HG03521 (cell line): Measurements from ENCODE around the gene GNLY.
"Not testable (repeated sequence)": the region's sequence is repeated elsewhere in the genome, so short reads cannot be mapped to it uniquely, and the experiment has no call there.

ENCODE experiments used
- ATAC-seq: cut with Tn5 transposase; IDR thresholded peaks from one replicate; pipeline ENCODE4 v1.9.1; 2021; ENCODE audit warnings: mild to moderate bottlenecking, moderate library complexity; ENCODE audit not compliant: unreplicated experiment

The GNLY gene

GRCh38 chr2:85663594-85664565 is 30.3 kb upstream of the GNLY start:
- ATAC-seq, result no peak

- no peak for ATAC-seq
These were observed 28.8 kb upstream of the GNLY start for GRCh38 chr2:85665264-85665937.

GRCh38 chr2:85666016-85666415 is 28.1 kb upstream of the GNLY start:
- ATAC-seq, result no peak

GRCh38 chr2:85666435-85667316 is 27.5 kb upstream of the GNLY start:
- ATAC-seq, result no peak

GRCh38 chr2:85667561-85668008 is 26.6 kb upstream of the GNLY start:
- ATAC-seq, result no peak

DNA sequence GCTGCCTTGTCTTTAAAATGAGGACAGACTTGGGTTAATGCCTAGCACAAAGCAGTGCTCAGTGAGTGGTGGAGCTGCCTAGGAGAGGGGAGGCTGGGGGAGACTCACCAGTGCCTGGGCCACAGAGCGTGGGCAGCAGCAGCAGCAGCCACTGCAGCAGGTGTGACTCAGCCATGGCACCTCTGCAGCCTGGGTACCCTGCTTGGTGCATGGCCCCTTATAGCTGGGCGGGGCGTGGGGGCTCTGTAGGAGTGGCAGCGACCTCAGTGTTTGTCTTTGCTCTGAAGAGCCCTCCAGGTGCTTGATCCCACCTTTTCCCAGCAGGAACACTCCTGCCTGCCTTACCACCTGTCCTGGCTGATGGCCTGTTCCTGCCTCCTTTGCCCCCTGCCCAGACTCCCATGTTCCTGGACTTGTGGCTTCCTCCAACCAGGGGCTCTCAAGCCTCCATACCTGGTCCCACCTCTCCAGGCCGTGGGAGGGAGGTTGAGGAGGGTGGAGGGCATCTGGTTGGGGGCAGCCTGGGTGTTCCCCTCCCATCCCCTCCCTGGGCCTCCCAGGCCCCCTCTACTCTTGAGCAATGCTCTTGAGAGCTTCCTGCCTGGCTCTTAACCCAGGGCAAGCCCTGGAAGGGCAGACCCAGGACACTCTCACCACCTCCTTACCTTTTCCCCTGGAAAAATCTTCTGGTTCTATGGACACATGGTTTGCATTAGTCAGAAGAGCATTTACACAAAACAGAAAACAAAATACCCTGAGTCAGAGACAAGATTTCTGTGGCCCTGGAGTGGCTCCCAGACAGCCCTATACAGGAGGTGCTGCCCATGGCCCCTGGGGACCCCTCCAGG is 25.9 kb upstream of the GNLY start, which contains the start of gene SFTPB:
TSS of gene SFTPB (minus strand) at position 191 of the 848 bp plus-strand sequence. CDS start at position 175, 16 bp downstream.
- ATAC-seq, result no peak

- ATAC-seq, result no peak
These were observed 25.4 kb upstream of the GNLY start for GRCh38 chr2:85668857-85669142.

GRCh38 chr2:85669549-85669948 is 24.6 kb upstream of the GNLY start:
- ATAC-seq, result no peak

DNA sequence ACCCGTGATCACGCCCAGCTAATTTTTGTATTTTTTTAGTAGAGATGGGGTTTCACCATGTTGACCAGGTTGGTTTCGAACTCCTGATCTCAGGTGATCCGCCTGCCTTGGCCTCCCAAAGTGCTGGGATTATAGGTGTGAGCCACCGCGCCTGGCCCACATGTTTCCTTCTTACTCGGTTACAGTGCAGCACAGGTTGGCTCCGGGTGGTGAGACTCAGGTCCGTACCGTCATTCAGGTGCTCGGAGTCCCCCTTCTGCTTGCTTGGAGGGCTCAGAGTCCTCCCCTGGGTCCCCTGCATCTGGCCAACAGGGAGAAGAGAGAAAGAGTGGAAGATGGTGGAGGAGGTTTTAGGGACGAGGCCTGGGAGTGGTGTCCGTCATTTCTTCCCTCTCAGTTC is 23.7 kb upstream of the GNLY start:
- ATAC-seq, result not testable (repeated sequence)

DNA sequence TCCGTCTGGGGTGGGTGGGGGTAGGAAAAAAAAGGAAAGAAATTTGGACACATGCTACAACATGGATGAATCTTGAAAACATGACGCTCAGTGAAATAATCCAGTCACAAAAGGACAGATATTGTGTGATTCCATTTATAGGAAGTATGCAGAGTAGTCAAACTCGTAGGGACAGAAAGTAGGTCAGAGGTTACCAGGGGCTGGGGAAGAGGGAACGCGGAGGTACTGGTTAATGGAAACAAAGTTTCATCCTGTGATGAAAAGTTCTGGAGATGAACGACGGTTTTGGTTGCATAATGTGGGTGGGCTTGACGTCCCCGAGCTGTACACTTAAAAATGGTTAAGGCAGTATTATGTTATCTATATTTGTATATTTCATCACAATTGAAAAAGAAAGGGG is 21.7 kb upstream of the GNLY start:
- no peak for ATAC-seq

DNA sequence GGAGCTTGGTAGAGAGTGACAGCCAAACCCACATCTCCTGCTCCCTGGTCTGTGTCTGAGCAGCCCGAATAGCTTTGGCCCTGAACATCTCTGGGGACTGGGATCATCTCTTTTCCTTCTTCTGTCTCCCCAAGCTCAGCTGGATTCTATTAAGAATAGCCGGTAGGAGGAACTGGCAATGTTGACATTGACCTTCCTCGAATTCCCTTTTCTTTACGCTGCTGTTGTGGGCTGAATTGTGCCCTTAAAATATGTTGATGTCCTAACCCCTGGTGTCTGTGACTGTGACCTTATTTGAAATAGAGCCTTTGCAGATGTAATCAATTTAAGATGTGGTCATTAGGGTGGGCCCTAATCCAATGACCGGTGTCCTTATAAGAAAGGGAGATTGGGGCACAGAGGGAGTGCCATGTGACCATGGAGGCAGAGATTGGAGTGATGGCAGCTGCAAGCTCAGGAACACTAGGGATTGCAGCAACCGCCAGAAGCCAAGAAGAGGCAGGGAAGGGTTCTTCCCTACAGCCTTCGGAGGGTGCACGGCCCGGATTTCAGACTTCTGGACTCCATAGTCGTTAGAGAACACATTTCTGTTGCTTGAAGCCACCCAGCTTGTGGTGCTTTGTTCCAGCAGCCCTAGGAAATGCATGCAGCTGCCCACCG is 20.3 kb upstream of the GNLY start:
- ATAC-seq, result no peak

DNA sequence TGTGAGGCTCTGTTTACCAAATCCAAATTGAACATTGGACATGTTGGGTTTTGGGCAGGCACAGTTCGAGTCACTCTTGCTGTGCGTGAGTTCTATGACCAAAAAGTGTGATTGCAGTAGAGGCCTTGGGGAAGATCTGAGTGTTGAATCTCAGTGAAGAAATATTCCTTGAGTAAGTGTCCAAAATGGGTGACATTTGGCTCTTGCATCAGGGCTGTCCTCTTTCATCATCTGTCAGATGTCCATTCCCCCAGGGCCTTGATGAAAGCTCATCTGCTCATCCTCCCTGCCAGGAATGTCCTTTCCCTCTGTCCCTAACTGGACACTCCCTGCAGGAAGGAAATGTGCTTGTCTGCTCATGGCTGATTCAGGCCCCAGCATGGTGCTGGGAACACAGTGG is 19.7 kb upstream of the GNLY start:
- no peak for ATAC-seq

DNA sequence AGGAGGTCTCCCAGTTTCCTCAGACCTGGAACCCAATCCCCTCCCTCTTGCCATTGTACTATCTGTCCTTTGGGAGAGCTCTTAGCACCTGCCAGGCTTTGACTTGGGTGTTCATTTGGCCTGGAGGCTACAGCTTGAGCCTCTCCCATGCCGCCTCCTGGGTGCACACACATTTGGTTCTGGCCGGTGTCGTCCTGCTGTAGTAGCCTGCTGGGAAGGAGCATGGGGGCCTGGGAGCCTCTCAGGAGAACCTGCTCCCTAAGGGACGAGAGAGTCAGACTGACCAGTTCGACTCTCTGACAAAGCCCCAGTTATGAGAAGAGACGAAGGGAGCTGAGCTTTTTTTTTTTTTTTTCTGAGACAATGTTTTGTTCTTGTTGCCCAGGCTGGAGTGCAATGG is 18.7 kb upstream of the GNLY start:
- no peak for ATAC-seq

DNA sequence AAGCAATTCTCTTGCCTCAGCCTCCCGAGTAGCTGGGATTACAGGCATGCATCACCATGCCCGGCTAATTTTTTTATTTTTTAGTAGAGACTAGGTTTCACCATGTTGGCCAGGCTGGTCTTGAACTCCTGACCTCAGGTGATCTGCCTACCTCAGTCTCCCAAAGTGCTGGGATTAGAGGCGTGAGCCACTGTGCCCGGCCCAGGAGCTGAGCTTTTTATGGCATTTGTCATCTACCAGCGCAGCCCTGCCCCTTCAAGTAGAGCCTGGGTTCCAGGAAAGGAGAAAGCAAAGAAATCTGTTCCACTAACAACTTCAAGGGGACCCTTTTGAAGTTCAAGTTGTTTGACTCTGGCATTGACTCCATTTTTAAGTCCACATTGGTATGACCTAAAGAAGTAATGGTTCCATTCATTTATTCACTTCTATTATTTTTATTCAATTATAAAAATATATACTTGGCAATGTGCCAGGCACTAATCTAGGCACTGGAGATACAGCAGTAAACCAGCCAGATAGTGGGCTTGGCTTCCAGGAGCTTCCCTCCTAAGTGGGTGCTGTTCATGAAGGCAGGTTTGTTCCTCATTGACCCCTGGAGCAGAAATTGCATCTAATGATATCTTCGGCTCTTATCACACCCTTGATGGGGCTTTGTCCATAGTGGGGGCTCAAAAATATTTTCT is 18.2 kb upstream of the GNLY start:
- no peak for ATAC-seq

DNA sequence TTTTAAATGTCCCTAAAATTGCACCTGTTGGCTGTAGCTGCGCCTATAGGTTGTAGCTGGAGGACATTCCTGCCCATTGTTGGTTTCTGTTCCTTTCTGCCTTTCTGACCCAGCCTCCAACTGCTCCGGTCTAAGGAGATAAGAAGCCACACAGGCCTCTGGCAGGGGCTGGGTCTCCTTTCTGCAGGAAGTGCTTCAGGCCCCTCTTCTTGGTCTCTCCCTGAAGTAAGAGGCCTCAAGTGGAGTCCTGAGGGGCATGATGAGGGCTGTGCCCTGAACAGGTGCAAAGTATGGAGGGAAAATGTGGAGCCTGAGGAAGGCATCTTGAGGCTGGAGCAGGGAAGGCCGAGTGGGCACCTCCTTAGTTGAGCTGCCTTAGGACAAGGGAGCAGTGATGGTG is 15.8 kb upstream of the GNLY start:
- ATAC-seq, result no peak

DNA sequence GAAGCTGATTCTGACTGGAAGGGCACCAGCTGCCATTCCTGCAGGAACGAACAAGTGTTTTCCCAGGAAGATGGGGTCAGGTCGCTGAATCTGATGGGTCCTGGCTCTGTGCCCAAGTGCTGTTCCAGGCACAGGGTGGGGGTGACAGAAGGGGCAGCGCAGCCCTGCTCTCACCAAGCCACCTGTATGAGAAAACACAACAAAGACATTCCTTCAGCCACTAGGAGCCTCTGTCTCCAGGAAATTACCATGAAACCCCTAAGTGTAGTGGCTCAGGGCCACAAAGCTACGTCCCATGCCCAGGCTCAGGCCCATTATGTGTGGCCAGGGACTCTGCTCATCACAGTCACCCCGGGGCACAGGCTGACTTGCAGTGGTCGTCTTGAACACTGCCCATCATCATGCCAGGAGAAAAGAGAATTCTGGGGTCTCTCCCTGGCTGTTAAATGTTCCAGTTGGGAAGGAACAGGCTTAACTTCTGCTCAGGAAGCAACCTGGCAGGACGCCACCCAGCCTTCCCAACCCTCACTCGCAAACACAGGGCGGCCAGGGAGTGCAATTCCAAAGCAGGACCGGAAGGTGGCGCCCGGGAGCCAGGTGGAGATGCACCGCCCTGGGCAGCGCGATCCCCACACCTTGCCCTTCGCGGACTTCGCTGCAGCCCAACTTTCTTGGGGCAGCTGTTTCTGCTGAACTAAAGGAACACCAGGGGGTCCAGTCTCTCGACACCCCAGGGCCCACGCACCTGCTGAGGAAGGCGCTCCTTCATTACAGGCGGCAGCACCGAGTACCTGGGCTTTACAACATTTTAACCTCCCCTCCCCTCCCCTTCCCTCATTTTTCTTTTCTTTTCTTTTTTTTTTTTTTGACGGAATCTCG is 15.1 kb upstream of the GNLY start:
- ATAC-seq, result no peak

GRCh38 chr2:85680707-85681371 is 13.3 kb upstream of the GNLY start:
- ATAC-seq, result no peak

DNA sequence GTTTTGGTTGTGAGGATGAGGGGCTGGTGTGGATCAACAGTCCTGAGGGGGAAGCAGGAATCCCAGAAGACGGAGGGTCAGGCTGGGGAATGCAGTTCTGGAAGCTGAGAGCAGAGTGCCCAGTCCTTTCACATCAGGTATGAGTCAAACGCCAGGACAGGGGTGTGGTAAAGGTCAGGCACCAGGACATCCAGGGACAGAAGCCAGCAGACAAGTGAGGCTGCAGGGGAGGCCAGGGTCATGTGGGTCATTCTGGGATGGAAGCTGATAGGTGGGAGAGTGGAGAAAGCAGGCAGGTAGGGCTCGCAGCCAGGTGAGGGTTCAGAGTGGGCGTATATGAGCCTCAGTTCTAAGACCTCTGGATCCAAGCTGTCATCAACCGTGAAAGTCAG is 12.8 kb upstream of the GNLY start:
- no peak for ATAC-seq
